GM10248 (cell line): ENCODE results near the gene CHST1.

Experiments
- CTCF ChIA-PET: fragments of 300-600 bp; sonication (Branson Sonifier 250); formaldehyde crosslinking; extraction: SDS; loops from one replicate; lab custom pipeline; 2021; ENCODE audit warnings: antibody characterized with exemption; lab: Yijun Ruan, JAX
- POLR2A ChIA-PET: fragments of 350-650 bp; sonication (Branson Sonifier 250); formaldehyde crosslinking; extraction: SDS; loops from one replicate; lab custom pipeline; 2020; ENCODE audit warnings: antibody characterized with exemption; lab: Yijun Ruan, JAX
- DNase-seq: peaks from one replicate; pipeline ENCODE4 v3.0.0; 2012; ENCODE audit errors: extremely low spot score
- TF ChIP-seq, protein P1 (sequence below): IDR thresholded peaks from 2 replicates; pipeline ENCODE4 v1.5.1; 2012; ENCODE audit warnings: mild to moderate bottlenecking, low read depth; ENCODE audit errors: extremely low read depth, missing control alignments, control extremely low read depth

CHST1 gene

DNA sequence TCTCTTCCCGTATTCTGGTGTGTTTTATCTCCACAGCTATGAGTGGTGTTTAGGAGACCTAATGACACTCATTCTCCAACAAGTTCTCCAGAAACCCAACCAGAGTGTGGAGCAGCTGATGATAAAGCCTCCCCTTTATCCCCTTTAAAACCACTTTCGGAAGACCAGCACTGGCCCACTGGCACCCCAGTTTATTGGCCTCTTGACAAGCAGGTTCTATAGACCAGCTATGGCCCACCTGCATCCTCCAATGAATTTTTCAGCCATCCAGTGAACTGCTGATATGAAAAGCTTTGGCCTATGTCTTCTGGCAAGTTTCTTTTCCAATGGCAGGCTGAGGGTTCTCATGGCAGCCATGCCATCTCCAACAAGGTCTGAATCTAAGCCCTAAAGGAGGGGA is 27.4 kb downstream of the CHST1 start:
- no peak for DNase-seq
- TF ChIP-seq, protein P1, sequence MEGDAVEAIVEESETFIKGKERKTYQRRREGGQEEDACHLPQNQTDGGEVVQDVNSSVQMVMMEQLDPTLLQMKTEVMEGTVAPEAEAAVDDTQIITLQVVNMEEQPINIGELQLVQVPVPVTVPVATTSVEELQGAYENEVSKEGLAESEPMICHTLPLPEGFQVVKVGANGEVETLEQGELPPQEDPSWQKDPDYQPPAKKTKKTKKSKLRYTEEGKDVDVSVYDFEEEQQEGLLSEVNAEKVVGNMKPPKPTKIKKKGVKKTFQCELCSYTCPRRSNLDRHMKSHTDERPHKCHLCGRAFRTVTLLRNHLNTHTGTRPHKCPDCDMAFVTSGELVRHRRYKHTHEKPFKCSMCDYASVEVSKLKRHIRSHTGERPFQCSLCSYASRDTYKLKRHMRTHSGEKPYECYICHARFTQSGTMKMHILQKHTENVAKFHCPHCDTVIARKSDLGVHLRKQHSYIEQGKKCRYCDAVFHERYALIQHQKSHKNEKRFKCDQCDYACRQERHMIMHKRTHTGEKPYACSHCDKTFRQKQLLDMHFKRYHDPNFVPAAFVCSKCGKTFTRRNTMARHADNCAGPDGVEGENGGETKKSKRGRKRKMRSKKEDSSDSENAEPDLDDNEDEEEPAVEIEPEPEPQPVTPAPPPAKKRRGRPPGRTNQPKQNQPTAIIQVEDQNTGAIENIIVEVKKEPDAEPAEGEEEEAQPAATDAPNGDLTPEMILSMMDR = no peak
- ChIA-PET CTCF (interaction anchor here (1.0 to 4.8 kb wide), 3 partner anchors 17 to 267 kb away, joined by 4 to 25 read pairs (median 4); no protein-coding TSS in a partner anchor), POLR2A (no interaction called here)

DNA sequence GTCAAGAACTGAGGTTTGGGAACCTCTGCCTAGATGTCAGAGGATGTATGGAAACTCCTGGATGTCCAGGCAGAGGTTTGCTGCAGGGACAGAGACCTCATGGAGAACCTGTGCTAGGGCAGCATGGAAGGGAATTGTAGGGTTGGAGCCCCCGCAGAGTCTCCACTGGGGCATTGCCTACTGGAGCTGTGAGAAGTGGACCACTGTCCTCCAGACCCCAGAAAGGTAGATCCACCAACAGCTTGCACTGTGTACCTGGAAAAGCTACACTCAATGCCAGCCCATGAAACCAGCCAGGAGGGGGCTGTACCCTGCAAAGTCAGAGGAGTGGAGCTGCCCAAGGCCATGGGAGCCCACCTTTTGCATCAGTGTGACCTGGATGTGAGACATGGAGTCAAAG is 29.5 kb downstream of the CHST1 start:
- POLR2A ChIA-PET = no interaction called here
- CTCF ChIA-PET = no interaction called here
- TF ChIP-seq, protein P1 = no peak
- DNase-seq = no peak

DNA sequence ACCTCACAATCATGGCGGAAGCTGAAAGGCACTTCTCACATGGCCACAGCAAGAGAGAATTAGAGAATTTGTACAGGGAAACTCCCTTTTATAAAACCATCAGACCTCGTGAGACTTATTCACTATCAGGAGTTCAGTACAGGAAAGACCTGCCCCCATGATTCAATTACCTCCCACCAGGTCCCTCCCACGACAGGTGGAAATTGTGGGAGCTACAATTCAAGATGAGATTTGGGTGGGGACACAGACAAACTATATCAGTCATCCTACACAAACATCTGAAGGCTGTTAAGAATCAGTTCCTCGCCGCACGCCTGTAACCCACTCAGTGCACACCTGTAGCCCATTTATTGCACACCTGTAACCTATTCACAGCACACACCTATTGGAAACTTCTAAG is 39.8 kb downstream of the CHST1 start:
- TF ChIP-seq, protein P1 = no peak
- POLR2A ChIA-PET = no interaction called here
- no peak for DNase-seq
- CTCF ChIA-PET = interaction anchor here (1.3 to 2.2 kb wide), 5 partner anchors 8 to 515 kb away, joined by 3 to 5 read pairs (median 4); no protein-coding TSS in a partner anchor

DNA sequence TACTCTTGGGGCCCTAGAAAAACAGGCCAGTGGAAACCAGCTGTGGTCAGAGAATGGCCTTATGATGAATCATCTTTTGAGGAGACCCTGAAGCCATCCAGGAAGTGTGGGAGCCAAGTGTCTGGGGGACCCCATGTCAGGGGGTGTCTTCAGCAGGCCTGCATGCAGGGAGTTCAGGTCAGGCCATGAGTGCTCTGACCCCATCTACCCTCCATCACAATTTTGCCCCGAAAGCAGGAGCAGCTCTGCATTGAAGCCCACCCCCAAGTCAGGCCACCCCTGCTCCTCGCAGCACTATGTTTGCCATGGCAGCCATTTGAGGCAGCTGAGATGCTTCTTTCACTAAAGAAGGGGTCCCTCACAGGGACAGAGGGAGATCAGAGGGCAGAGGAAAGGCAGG is 41.3 kb downstream of the CHST1 start:
- CTCF ChIA-PET = interaction anchor here (1.0 to 1.5 kb wide), 3 partner anchors 8 to 697 kb away, joined by 3 to 4 read pairs (median 3); no protein-coding TSS in a partner anchor
- no peak for DNase-seq
- POLR2A ChIA-PET = no interaction called here
- TF ChIP-seq, protein P1 = no peak

GRCh38 chr11:45622861-45623260 is 42.6 kb downstream of the CHST1 start:
- CTCF ChIA-PET = no interaction called here
- POLR2A ChIA-PET = no interaction called here
- DNase-seq = no peak
- TF ChIP-seq, protein P1 = no peak

DNA sequence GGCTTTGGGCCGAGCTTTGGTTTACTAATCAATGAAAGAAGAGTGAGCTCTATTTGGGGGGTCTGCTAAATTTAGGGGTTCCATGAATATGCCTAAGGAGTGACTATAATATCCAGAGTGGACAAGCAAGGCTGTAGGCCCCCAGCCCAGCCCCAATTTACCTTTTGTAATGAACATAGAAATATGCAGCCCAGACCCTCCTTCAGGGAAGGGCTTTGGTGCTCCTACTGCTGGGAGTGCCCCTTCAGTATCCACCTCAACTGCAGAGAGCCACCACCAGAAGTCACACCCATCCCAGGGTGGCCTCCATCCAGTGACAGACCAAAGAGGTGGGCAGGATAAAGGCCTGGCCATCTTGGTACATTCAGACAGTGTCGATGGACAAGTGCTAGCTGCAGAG is 43.1 kb downstream of the CHST1 start:
- DNase-seq = no peak
- TF ChIP-seq, protein P1 = no peak
- ChIA-PET CTCF (interaction anchor here (1.0 kb wide), 1 partner anchor 34 kb away, joined by 3 read pairs; no protein-coding TSS in a partner anchor), POLR2A (no interaction called here)
